ENCODE data around the gene IGFBP2.

Gene IGFBP2

GRCh38 chr2:216664593-216665034 is 31.4 kb downstream of the IGFBP2 start:
- no peak for DNase-seq (ENCODE audit: low spot score)

GRCh38 chr2:216665242-216665641 is 32.0 kb downstream of the IGFBP2 start:
- DNase-seq (ENCODE audit: low spot score): no peak

- no peak for DNase-seq (ENCODE audit: low spot score)
Measured at GRCh38 chr2:216665717-216666116, 32.5 kb downstream of the IGFBP2 start.

- DNase-seq (ENCODE audit: low spot score): peak; percentile 67
Measured at GRCh38 chr2:216666461-216667233, 33.4 kb downstream of the IGFBP2 start.

- no peak for DNase-seq (ENCODE audit: low spot score)
Measured at GRCh38 chr2:216670266-216671080, 37.3 kb downstream of the IGFBP2 start.

GRCh38 chr2:216671081-216671411 is 37.8 kb downstream of the IGFBP2 start:
- DNase-seq (ENCODE audit: low spot score): no peak

- DNase-seq (ENCODE audit: low spot score): no peak
Measured at GRCh38 chr2:216671791-216672343, 38.6 kb downstream of the IGFBP2 start.

- no peak for DNase-seq (ENCODE audit: low spot score)
Measured at GRCh38 chr2:216672466-216672865, 39.2 kb downstream of the IGFBP2 start.

GRCh38 chr2:216673021-216673420 is 39.8 kb downstream of the IGFBP2 start:
- DNase-seq (ENCODE audit: low spot score): no peak

GRCh38 chr2:216673609-216674008 is 40.4 kb downstream of the IGFBP2 start:
- DNase-seq (ENCODE audit: low spot score): no peak

GRCh38 chr2:216674376-216674775 is 41.2 kb downstream of the IGFBP2 start:
- DNase-seq (ENCODE audit: low spot score): no peak

GRCh38 chr2:216676630-216677029 is 43.4 kb downstream of the IGFBP2 start:
- no peak for DNase-seq (ENCODE audit: low spot score)

- no peak for DNase-seq (ENCODE audit: low spot score)
Measured at GRCh38 chr2:216677439-216678097, 44.3 kb downstream of the IGFBP2 start.

GRCh38 chr2:216678098-216678465 is 44.9 kb downstream of the IGFBP2 start:
- DNase-seq (ENCODE audit: low spot score): no peak

- no peak for DNase-seq (ENCODE audit: low spot score)
Measured at GRCh38 chr2:216678813-216679657, 45.8 kb downstream of the IGFBP2 start.

- DNase-seq (ENCODE audit: low spot score): no peak
Measured at GRCh38 chr2:216679658-216680024, 46.4 kb downstream of the IGFBP2 start.

- no peak for DNase-seq (ENCODE audit: low spot score)
Measured at GRCh38 chr2:216680951-216681629, 47.9 kb downstream of the IGFBP2 start.

- no peak for DNase-seq (ENCODE audit: low spot score)
Measured at GRCh38 chr2:216681683-216682082, 48.5 kb downstream of the IGFBP2 start.

GRCh38 chr2:216683846-216684245 is 50.6 kb downstream of the IGFBP2 start:
- no peak for DNase-seq (ENCODE audit: low spot score)

GRCh38 chr2:216685327-216685875 is 52.2 kb downstream of the IGFBP2 start:
- DNase-seq (ENCODE audit: low spot score): no peak

GRCh38 chr2:216687111-216687510 is 53.9 kb downstream of the IGFBP2 start:
- DNase-seq (ENCODE audit: low spot score): no peak

Measured in hematopoietic multipotent progenitor cell treated with erythropoietin and hydrocortisone succinate and interleukin-3 and kit ligand, for 15 days (in vitro differentiated cells).